PFSK-1 (cell line): Measurements from ENCODE around the gene INTS11.

Experiments
- FOXP2 ChIP-seq: optimal IDR thresholded peaks from 2 replicates; pipeline ENCODE3; 2011; ENCODE audit warnings: borderline replicate concordance, control low read depth, inconsistent platforms; ENCODE audit not compliant: insufficient read depth; ENCODE audit errors: extremely low read length, extremely low read depth
- POLR2AphosphoS5 ChIP-seq: IDR thresholded peaks from 2 replicates; pipeline ENCODE4 v1.6.1; 2012; ENCODE audit warnings: low read depth, mild to moderate bottlenecking, control low read depth, low read length, moderate library complexity
- REST ChIP-seq, 2 experiments: IDR thresholded peaks; 2 replicates each; pipeline versions ENCODE4 v1.6.1 to v1.8.0; 2011 to 2012; ENCODE audit warnings: low read depth in 2 of 2, low read length in 2 of 2, control low read depth in 1 of 2, inconsistent platforms in 1 of 2, mild to moderate bottlenecking in 1 of 2, moderate library complexity in 1 of 2; ENCODE audit not compliant: insufficient read depth in 1 of 2
- SIN3A ChIP-seq: IDR thresholded peaks from 2 replicates; pipeline ENCODE4 v1.6.1; 2012; ENCODE audit warnings: mild to moderate bottlenecking, low read length, moderate library complexity, borderline replicate concordance; ENCODE audit not compliant: insufficient read depth
- TAF1 ChIP-seq: IDR thresholded peaks from 2 replicates; pipeline ENCODE4 v1.6.1; 2012; ENCODE audit warnings: low read length, control low read depth, borderline replicate concordance; ENCODE audit not compliant: insufficient read depth

Gene INTS11

GRCh38 chr1:1332774-1333480 is 8.5 kb upstream of the INTS11 start:
- TF ChIP-seq FOXP2, result no peak
- TF ChIP-seq POLR2AphosphoS5, result 0 out of 2 replicates have a peak, but pooled peaks have one; percentile 2

- TF ChIP-seq TAF1 (no peak), FOXP2 (no peak), POLR2AphosphoS5 (no peak), SIN3A (no peak), REST (IDR thresholded peaks at IDR 0.05; ENCODE audit: insufficient read depth in 1 of 2, low read depth in 2 of 2, low read length in 2 of 2) (no peak)
Measured at GRCh38 chr1:1332031-1332755, 7.7 kb upstream of the INTS11 start.

- TF ChIP-seq SIN3A, result no peak
- TF ChIP-seq POLR2AphosphoS5, result no peak
- no peak for TF ChIP-seq REST (IDR thresholded peaks at IDR 0.05; ENCODE audit: insufficient read depth in 1 of 2, low read depth in 2 of 2, low read length in 2 of 2)
- no peak for TF ChIP-seq TAF1
- no peak for TF ChIP-seq FOXP2
Measured at GRCh38 chr1:1331068-1331965, 6.9 kb upstream of the INTS11 start, which contains the start of gene TAS1R3. Gene TAS1R3, plus strand, starts transcription at chr1:1331280. Its CDS starts 66 bp downstream, at chr1:1331346.

GRCh38 chr1:1330366-1331067 is 6.1 kb upstream of the INTS11 start:
- TF ChIP-seq SIN3A (no peak), REST (IDR thresholded peaks at IDR 0.05; ENCODE audit: insufficient read depth in 1 of 2, low read depth in 2 of 2, low read length in 2 of 2) (no peak)

- TF ChIP-seq REST (IDR thresholded peaks at IDR 0.05; ENCODE audit: insufficient read depth in 1 of 2, low read depth in 2 of 2, low read length in 2 of 2) (no peak), FOXP2 (peak; percentile 50)
Measured at GRCh38 chr1:1329304-1330210, 5.1 kb upstream of the INTS11 start.
